Measurements from ENCODE around the gene HNRNPA1.

DNA sequence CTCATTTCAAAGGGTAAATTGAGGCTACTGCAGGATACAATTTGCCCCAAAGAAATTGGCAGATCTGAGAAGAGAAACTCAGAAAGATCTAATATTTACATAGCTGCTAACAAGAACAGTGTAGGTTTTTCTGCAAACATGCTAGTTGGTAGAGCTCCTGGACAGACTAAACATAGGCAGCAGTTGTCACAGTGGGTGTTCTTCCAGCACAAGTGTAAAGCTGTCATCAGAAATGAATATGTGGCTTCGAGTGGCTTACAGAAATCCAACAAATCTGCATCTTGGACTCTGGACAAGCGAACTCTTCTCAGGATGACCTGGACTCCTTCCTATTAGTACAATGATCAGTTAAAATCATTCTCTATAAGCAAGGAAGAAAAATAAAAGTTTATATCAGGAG, 6.5 kb upstream of the HNRNPA1 start:
- TF ChIP-seq, protein P1, sequence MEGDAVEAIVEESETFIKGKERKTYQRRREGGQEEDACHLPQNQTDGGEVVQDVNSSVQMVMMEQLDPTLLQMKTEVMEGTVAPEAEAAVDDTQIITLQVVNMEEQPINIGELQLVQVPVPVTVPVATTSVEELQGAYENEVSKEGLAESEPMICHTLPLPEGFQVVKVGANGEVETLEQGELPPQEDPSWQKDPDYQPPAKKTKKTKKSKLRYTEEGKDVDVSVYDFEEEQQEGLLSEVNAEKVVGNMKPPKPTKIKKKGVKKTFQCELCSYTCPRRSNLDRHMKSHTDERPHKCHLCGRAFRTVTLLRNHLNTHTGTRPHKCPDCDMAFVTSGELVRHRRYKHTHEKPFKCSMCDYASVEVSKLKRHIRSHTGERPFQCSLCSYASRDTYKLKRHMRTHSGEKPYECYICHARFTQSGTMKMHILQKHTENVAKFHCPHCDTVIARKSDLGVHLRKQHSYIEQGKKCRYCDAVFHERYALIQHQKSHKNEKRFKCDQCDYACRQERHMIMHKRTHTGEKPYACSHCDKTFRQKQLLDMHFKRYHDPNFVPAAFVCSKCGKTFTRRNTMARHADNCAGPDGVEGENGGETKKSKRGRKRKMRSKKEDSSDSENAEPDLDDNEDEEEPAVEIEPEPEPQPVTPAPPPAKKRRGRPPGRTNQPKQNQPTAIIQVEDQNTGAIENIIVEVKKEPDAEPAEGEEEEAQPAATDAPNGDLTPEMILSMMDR (IDR thresholded peaks at IDR 0.05) = no peak
- TF ChIP-seq POLR2AphosphoS5 (IDR thresholded peaks at IDR 0.05; ENCODE audit: insufficient read depth in 1 of 2, low read depth in 1 of 2) (no peak), POLR2A (IDR thresholded peaks at IDR 0.05) (no peak)
